IMR-90 (cell line): ENCODE measurements around the gene PARP2.

Experiments
- BHLHE40 ChIP-seq: fragments of 150-350 bp; IDR thresholded peaks from 2 replicates; pipeline ENCODE4 v1.6.1; 2016; ENCODE audit warnings: mild to moderate bottlenecking, low read depth, low read length
- CTCF ChIP-seq: conservative IDR thresholded peaks from 2 replicates; pipeline ENCODE4 v1.5.1; 2012; ENCODE audit warnings: mild to moderate bottlenecking, low read depth, low read length, improper control_type of control experiment
- ELK1 ChIP-seq: fragments of 150-350 bp; IDR thresholded peaks from 2 replicates; pipeline ENCODE4 v1.6.1; 2016; ENCODE audit warnings: low read depth, mild to moderate bottlenecking, low read length, moderate library complexity, borderline replicate concordance
- FOS ChIP-seq: fragments of 150-350 bp; IDR thresholded peaks from 2 replicates; pipeline ENCODE4 v1.6.1; 2016; ENCODE audit warnings: low read depth, low read length
- MAZ ChIP-seq: IDR thresholded peaks from 2 replicates; pipeline ENCODE4 v1.6.1; 2012; ENCODE audit warnings: low read depth, mild to moderate bottlenecking, low read length, improper control_type of control experiment, moderate library complexity, borderline replicate concordance
- MXI1 ChIP-seq: IDR thresholded peaks from 2 replicates; pipeline ENCODE4 v1.6.1; 2012; ENCODE audit warnings: low read depth, mild to moderate bottlenecking, low read length, moderate library complexity, borderline replicate concordance
- NFE2L2 ChIP-seq: fragments of 150-350 bp; IDR thresholded peaks from 2 replicates; pipeline ENCODE4 v1.6.1; 2016; ENCODE audit warnings: low read depth, mild to moderate bottlenecking, low read length
- POLR2A ChIP-seq: IDR thresholded peaks from 2 replicates; pipeline ENCODE4 v1.6.1; 2012; ENCODE audit warnings: mild to moderate bottlenecking, low read depth, low read length
- RAD21 ChIP-seq: IDR thresholded peaks from 2 replicates; pipeline ENCODE4 v1.6.1; 2012; ENCODE audit warnings: low read length, improper control_type of control experiment
- RCOR1 ChIP-seq: IDR thresholded peaks from 2 replicates; pipeline ENCODE4 v1.6.1; 2012; ENCODE audit warnings: mild to moderate bottlenecking, low read length, improper control_type of control experiment; ENCODE audit not compliant: insufficient replicate concordance
- SMC3 ChIP-seq: fragments of 150-350 bp; IDR thresholded peaks from 2 replicates; pipeline ENCODE4 v1.6.1; 2016; ENCODE audit warnings: low read depth, mild to moderate bottlenecking, antibody characterized with exemption, low read length, moderate library complexity
- USF2 ChIP-seq: fragments of 150-350 bp; IDR thresholded peaks from 2 replicates; pipeline ENCODE4 v1.6.1; 2017; ENCODE audit warnings: mild to moderate bottlenecking, antibody characterized with exemption, low read length, low read depth

- TF ChIP-seq POLR2A: no peak
- TF ChIP-seq CTCF: no peak
- TF ChIP-seq ELK1: no peak
- no peak for TF ChIP-seq MAZ
- TF ChIP-seq BHLHE40: no peak
- no peak for TF ChIP-seq SMC3
- no peak for TF ChIP-seq NFE2L2
- TF ChIP-seq RCOR1: no peak
- no peak for TF ChIP-seq FOS
- no peak for TF ChIP-seq USF2
- no peak for TF ChIP-seq MXI1
- TF ChIP-seq RAD21: no peak
These were observed 44.7 kb downstream of the PARP2 start for GRCh38 chr14:20388159-20388558.
